ENCODE data around the gene COL23A1. TPM values are rescaled to one million over a fixed set of nuclear protein-coding genes. Genes with fewer than 3 reads are reported as not detected.
"Not testable (repeated sequence)": the region's sequence is repeated elsewhere in the genome, so short reads cannot be mapped to it uniquely, and the experiment has no call there.

COL23A1 gene
- total RNA-seq, 1 experiment from 2014 or later, result 0.18 TPM

DNA sequence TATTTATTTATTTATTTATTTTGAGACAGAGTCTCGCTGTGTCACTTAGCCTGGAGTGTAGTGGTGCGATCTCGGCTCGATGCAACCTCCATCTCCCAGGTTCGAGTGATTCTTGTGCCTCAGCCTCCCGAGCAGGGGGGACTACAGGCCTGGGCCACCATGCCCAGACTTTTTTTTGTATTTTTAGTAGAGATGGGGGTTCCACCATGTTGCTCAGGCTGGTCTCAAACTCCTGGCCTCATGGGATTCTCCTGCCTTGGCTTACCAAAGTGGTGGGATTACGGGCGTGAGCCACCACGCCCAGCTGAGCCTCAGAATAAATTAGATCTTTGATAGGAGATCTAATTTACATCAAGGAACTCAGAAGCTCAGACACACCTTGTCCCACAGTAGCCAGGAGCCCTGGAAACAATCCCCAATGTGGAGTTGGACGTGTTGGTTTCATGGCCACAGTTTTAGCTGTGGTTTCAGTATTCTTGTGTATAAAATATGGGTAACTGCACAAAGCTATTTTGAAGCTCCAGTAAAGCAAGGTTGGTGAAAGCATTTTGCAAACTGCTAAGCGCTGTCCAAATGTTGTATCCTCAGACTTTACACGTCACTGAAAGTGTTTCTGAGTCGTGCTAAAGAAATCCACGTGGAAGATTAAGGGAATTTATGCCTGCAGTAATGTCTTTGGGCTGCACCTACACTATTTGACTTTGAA, 388.8 kb downstream of the COL23A1 start:
- H3K9me3 ChIP-seq, result no peaks in the 10 kb centered on the region
- no peaks in the 10 kb centered on the region for H3K9me3 Mint-ChIP-seq (ENCODE audit: unreplicated experiment)
- H3K4me3 Mint-ChIP-seq (ENCODE audit: unreplicated experiment), result no peak overlapping the region
- H3K36me3 Mint-ChIP-seq (ENCODE audit: insufficient read depth, unreplicated experiment), result peaks cover 22% of the 10 kb centered on the region
- peaks cover 14% of the 10 kb centered on the region for H3K4me1 Mint-ChIP-seq (ENCODE audit: low read depth, unreplicated experiment)
- 0 out of 2 replicates have a peak, but pooled peaks cover 2% of the 10 kb centered on the region for H3K36me3 ChIP-seq (ENCODE audit: control insufficient read depth, insufficient read depth, low read length)
- no TSS peak for BruUV-seq (replicated peaks)
- intact Hi-C loops (cut with micrococcal nuclease; ENCODE audit: unreplicated experiment), result no loop called here
- TF ChIP-seq, protein P1, sequence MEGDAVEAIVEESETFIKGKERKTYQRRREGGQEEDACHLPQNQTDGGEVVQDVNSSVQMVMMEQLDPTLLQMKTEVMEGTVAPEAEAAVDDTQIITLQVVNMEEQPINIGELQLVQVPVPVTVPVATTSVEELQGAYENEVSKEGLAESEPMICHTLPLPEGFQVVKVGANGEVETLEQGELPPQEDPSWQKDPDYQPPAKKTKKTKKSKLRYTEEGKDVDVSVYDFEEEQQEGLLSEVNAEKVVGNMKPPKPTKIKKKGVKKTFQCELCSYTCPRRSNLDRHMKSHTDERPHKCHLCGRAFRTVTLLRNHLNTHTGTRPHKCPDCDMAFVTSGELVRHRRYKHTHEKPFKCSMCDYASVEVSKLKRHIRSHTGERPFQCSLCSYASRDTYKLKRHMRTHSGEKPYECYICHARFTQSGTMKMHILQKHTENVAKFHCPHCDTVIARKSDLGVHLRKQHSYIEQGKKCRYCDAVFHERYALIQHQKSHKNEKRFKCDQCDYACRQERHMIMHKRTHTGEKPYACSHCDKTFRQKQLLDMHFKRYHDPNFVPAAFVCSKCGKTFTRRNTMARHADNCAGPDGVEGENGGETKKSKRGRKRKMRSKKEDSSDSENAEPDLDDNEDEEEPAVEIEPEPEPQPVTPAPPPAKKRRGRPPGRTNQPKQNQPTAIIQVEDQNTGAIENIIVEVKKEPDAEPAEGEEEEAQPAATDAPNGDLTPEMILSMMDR (IDR thresholded peaks at IDR 0.05; ENCODE audit: insufficient read depth in 1 of 2, low read depth in 1 of 2, low read length in 1 of 2, severe bottlenecking in 1 of 2, unreplicated experiment in 1 of 2), result no peak
- H3K27ac Mint-ChIP-seq (ENCODE audit: unreplicated experiment), result no peak overlapping the region
- ChIA-PET POLR2A (interaction anchor here (0.6 kb wide), 1 partner anchor 424 kb away, joined by 3 read pairs; no protein-coding TSS in a partner anchor), CTCF (no interaction called here)
- no peak for DNase-seq
- H3K4me3 ChIP-seq (ENCODE audit: low read depth, low read length), result no peak overlapping the region
- peaks cover 3% of the 10 kb centered on the region; the same call in 1 of the 2 replicates for H3K4me1 ChIP-seq
- peaks cover 2% of the 10 kb centered on the region for H3K27me3 Mint-ChIP-seq (ENCODE audit: insufficient read depth, unreplicated experiment)
- no peaks in the 10 kb centered on the region for H3K27me3 ChIP-seq (replicated peaks; ENCODE audit: control insufficient read depth, insufficient read depth, low read length)

DNA sequence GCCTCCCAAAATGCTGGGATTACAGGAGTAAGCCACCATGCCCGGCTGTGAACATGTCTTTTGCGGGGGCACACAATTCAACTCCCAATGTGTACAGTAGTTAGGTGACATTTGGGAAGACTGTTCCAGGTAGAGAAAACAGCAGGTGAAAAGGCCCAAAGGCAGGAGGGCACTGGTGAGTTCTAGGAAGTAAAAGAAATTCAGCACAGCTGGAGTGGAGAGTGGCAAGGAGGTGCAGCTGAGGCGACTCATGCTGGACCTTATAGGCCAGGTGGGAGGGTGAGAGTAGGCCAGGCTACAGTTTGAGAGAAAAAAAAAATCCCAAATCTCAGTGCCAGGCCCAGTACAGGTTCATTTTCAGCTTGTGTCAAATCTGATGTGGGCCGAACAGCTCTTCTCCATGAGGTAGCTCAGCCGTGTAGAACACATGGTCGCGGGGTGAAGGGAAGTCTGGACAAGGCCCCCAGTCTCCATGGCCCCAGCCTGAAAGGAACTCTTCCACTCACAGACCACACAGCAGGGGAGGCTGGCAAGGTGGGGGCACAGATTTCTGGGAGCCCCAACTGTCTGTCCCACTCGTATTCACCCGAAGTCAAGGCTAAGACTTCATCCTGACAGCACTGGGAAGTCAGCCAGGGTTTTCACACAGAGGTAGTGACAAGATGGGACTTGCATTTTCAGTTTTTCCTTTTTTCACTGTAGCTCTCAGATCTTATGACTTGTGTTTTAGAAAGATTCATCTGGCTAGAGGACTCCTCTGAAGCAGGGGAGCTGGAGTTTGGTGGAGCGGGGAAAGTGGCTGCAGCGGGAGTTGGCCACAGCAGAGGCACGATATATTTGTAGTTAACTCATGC, 390.4 kb downstream of the COL23A1 start:
- TF ChIP-seq, protein P1 (IDR thresholded peaks at IDR 0.05; ENCODE audit: insufficient read depth in 1 of 2, low read depth in 1 of 2, low read length in 1 of 2, severe bottlenecking in 1 of 2, unreplicated experiment in 1 of 2), result no peak
- POLR2A ChIA-PET, result no interaction called here
- Mint-ChIP-seq H3K27me3 (ENCODE audit: insufficient read depth, unreplicated experiment) (peaks cover 3% of the 10 kb centered on the region), H3K9me3 (ENCODE audit: unreplicated experiment) (no peaks in the 10 kb centered on the region), H3K4me3 (ENCODE audit: unreplicated experiment) (no peak overlapping the region), H3K36me3 (ENCODE audit: insufficient read depth, unreplicated experiment) (peaks cover 9% of the 10 kb centered on the region), H3K27ac (ENCODE audit: unreplicated experiment) (no peak overlapping the region), H3K4me1 (ENCODE audit: low read depth, unreplicated experiment) (peaks cover 6% of the 10 kb centered on the region)
- H3K4me3 ChIP-seq (ENCODE audit: low read depth, low read length), result no peak overlapping the region
- no peaks in the 10 kb centered on the region for H3K4me1 ChIP-seq
- H3K9me3 ChIP-seq, result no peaks in the 10 kb centered on the region
- H3K27me3 ChIP-seq (replicated peaks; ENCODE audit: control insufficient read depth, insufficient read depth, low read length), result no peaks in the 10 kb centered on the region
- H3K36me3 ChIP-seq (ENCODE audit: control insufficient read depth, insufficient read depth, low read length), result no peaks in the 10 kb centered on the region
- BruUV-seq (replicated peaks), result no TSS peak
- intact Hi-C loops (cut with micrococcal nuclease; ENCODE audit: unreplicated experiment), result no loop called here
- DNase-seq, result no peak
- CTCF ChIA-PET, result no interaction called here

DNA sequence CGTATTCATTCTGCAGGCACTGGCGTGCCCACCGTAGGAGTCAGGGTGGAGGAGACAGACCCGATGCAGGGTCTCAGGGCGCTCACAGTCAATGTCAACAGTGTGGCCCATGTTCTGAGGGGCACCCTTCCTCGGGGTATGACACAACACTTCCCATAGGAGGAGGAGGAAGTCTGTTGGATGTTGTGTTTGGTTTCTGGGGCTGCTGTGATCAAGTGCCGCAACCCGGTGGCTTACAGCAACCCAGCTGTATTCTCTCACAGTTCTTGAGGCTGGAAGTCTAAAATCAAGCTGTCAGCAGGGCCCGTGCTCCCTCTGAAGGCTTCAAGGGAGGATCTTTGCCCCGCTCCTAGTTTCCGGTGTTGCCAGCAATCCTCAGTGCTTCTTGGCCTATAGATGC, 391.5 kb downstream of the COL23A1 start:
- BruUV-seq (replicated peaks), result no TSS peak
- Mint-ChIP-seq H3K27me3 (ENCODE audit: insufficient read depth, unreplicated experiment) (peaks cover 2% of the 10 kb centered on the region), H3K27ac (ENCODE audit: unreplicated experiment) (no peak overlapping the region), H3K9me3 (ENCODE audit: unreplicated experiment) (no peaks in the 10 kb centered on the region), H3K36me3 (ENCODE audit: insufficient read depth, unreplicated experiment) (no peaks in the 10 kb centered on the region), H3K4me3 (ENCODE audit: unreplicated experiment) (no peak overlapping the region), H3K4me1 (ENCODE audit: low read depth, unreplicated experiment) (no peaks in the 10 kb centered on the region)
- intact Hi-C loops (cut with micrococcal nuclease; ENCODE audit: unreplicated experiment), result no loop called here
- Histone ChIP-seq H3K9me3 (no peaks in the 10 kb centered on the region), H3K4me1 (no peaks in the 10 kb centered on the region), H3K36me3 (ENCODE audit: control insufficient read depth, insufficient read depth, low read length) (no peaks in the 10 kb centered on the region), H3K4me3 (ENCODE audit: low read depth, low read length) (no peak overlapping the region), H3K27me3 (replicated peaks; ENCODE audit: control insufficient read depth, insufficient read depth, low read length) (no peaks in the 10 kb centered on the region)
- TF ChIP-seq, protein P1 (IDR thresholded peaks at IDR 0.05; ENCODE audit: insufficient read depth in 1 of 2, low read depth in 1 of 2, low read length in 1 of 2, severe bottlenecking in 1 of 2, unreplicated experiment in 1 of 2), result no peak
- ChIA-PET CTCF (no interaction called here), POLR2A (no interaction called here)
- no peak for DNase-seq

DNA sequence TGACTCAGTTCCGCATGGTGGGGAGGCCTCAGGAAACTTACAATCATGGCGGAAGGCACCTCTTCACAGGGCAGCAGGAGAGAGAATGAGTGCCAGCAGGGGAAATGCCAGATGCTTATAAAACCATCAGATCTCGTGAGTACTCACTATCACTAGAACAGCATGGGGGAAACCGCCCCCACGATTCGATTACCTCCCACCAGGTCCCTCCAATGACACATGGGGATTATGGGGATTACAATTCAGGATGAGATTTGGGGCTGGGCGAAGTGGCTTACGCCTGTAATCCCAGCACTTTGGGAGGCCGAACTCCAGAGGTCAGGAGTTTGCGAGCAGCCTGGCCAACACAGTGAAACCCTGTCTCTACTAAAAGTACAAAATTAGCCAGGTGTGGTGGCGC, 392.0 kb downstream of the COL23A1 start:
- BruUV-seq (replicated peaks); H3K27ac Mint-ChIP-seq (ENCODE audit: unreplicated experiment); H3K27me3 Mint-ChIP-seq (ENCODE audit: insufficient read depth, unreplicated experiment); H3K4me1 Mint-ChIP-seq (ENCODE audit: low read depth, unreplicated experiment); DNase-seq; H3K27me3 ChIP-seq (replicated peaks; ENCODE audit: control insufficient read depth, insufficient read depth, low read length); intact Hi-C loops (cut with micrococcal nuclease; ENCODE audit: unreplicated experiment); H3K36me3 Mint-ChIP-seq (ENCODE audit: insufficient read depth, unreplicated experiment); H3K4me3 Mint-ChIP-seq (ENCODE audit: unreplicated experiment); POLR2A ChIA-PET; H3K4me3 ChIP-seq (ENCODE audit: low read depth, low read length); H3K9me3 Mint-ChIP-seq (ENCODE audit: unreplicated experiment); H3K4me1 ChIP-seq; CTCF ChIA-PET; H3K9me3 ChIP-seq; H3K36me3 ChIP-seq (ENCODE audit: control insufficient read depth, insufficient read depth, low read length): not testable (repeated sequence)

Measured in Caco-2 (cell line).